COR-L47 (cell line): Measurements from ENCODE around the gene SBNO2.
A peak's percentile ranks its signal among the peaks of the same experiment; 100 is the strongest.
"Not testable (repeated sequence)": the region's sequence is repeated elsewhere in the genome, so short reads cannot be mapped to it uniquely, and the experiment has no call there.

Source experiments
- DNase-seq: peaks from one replicate; lab custom pipeline; 2025; lab: John Stamatoyannopoulos, UW

Gene SBNO2

GRCh38 chr19:1119475-1120217, 54.4 kb downstream of the SBNO2 start:
- DNase-seq = no peak

DNA sequence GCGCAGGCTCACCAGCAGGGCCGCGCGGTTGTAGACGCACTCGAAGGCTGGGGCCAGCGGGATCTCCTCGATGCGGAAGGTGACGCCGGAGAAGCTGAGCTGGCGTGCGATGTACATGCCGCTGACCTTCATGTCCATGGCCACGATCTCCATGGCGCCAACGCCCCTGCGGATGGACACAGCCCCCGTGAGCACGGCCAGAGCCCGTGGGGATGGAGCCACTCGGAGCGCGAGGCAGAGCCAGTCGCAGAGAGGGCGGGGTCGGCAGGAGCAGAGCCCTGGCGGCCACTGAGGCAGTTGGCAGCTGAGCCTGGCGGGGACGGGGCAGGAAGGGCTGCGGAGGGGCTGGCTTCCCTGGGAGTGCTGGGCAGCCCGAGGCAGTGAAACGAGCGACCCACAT, 55.1 kb downstream of the SBNO2 start:
- DNase-seq = no peak

GRCh38 chr19:1117654-1118053, 56.4 kb downstream of the SBNO2 start:
- no peak for DNase-seq

GRCh38 chr19:1116726-1117581, 57.1 kb downstream of the SBNO2 start:
- DNase-seq = no peak

DNA sequence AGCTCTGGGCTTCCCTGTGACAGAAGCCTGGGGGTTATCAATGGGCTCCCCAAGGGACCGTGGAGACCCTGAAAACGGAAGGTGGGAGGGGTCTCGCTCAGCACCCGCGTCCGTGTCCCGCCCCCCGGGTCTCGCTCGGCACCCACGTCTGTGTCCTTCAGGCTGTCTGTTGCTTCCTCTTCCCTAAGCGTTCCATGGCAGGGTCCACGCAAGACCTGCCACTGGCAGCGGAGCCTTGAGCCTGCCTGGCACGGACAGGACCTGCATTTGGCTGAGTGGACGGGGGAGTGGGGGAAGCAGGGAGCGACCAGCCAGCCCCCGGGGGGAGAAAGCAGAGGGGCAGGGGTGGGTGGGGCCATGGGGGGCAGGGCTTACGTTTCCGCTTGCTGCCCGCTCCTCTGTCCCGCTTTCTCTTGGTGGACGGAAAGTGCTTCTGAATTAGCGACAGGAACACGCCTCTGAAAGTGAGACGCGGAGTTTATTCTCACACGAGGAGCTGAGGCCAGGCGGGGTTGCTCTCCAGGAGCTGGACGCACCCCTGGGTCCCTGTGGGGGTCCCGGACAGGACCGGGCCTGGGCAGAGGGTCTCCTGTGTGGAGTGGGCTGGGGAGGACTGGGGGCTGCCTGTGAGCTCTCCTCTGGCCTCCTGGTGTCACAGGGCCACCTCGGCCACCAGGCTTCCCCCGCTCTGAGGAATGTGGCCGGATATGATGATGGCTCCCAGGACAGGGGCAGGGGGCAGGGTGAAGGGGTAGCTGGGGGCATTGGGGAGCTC, 58.2 kb downstream of the SBNO2 start:
- DNase-seq = no peak

GRCh38 chr19:1114728-1115127, 59.3 kb downstream of the SBNO2 start:
- DNase-seq = not testable (repeated sequence)

- no peak for DNase-seq
Observed at GRCh38 chr19:1113986-1114483, 60.0 kb downstream of the SBNO2 start.

DNA sequence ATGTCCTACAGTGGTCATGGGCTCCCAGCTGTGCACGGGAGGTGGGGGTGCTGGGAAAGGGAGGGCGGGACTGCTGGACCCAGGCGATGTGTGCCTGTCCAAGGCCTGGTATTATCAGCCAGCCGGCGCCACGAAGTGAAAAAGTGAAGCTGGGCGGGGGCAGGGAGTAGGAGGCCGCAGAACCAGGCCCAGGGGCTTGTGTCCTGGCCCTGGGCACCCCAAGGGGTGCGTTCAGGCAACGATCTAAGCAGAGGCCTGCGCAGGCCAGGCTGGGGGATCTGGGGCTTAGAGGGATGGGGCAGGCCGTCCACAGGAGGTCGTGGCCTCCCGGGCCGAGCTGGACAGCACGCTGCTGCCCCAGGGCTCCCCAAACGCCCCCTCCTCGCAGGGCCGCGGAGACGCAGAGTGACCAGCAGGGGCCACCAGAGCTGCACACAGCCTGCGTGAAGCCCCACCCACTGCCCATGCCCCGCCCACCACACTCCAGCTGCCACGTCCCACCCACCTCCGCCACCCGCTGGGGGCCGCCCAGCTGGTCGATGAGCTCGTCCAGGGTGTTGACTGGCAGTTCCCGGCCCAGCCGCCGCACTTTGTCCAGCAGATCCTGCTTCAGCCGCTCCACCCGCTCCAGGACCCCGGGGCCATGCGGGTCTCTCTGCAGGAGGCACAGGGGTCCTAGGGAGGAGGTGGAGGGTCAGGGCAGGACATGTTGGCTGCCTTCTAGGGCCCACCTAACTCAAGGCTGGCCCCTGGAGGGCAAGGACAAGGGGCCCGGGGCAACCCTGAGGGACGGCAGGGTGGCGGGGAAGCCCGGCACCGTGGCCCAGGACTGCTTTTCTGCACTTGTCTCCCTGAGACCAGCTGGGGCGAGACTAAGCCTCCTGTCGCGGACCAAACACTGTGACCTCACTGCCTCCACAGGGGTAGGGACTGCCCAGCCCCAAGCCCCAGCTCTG, 60.8 kb downstream of the SBNO2 start:
- peak; percentile 53 for DNase-seq

- DNase-seq = no peak
Observed at GRCh38 chr19:1112268-1113029, 61.6 kb downstream of the SBNO2 start.

- DNase-seq = no peak
Observed at GRCh38 chr19:1111641-1112267, 62.3 kb downstream of the SBNO2 start.

DNA sequence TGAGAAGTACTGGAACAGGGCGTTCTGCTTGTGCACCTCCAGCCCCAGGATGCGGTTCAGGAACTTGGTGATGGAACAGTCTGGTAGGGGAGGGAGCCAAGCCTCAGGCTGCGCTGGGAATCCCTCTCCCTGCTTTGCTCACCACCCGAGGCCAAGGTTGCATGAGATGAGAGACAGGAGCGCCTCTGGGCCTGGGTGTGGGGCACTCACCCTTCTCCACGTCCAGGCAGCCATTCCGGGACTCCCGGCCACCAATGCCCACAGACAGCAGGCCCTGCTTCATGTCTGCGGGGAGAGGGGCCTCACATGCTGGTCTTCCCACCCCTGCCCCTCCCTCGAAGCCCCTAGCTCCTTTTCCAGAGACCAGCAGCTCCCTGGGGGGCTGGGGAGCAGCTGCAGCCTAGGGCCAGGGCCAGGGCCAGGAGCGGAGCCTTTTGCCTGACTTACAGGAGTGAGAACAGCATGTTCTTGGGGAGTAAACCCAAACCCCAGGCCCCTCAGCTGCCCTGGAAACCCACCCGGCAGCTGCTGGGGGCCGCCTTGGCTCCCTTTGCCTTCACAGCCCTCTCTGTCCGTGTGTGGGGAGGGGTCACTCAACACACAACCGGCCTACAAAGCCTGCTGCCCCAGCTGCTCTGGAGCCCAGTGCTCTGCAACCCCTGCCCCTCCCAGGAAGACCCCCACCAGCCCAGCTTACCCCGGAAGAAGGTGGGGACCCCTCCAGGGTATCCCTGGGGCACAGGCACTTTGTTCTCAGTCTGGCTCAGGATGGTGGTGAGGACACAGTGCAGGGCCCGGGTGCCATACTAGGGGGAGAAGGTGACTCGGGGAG, 63.0 kb downstream of the SBNO2 start:
- no peak for DNase-seq

GRCh38 chr19:1109697-1110671, 64.1 kb downstream of the SBNO2 start:
- DNase-seq = no peak

- DNase-seq = no peak
Observed at GRCh38 chr19:1109032-1109551, 65.0 kb downstream of the SBNO2 start.

GRCh38 chr19:1108291-1109031, 65.6 kb downstream of the SBNO2 start:
- DNase-seq = no peak

DNA sequence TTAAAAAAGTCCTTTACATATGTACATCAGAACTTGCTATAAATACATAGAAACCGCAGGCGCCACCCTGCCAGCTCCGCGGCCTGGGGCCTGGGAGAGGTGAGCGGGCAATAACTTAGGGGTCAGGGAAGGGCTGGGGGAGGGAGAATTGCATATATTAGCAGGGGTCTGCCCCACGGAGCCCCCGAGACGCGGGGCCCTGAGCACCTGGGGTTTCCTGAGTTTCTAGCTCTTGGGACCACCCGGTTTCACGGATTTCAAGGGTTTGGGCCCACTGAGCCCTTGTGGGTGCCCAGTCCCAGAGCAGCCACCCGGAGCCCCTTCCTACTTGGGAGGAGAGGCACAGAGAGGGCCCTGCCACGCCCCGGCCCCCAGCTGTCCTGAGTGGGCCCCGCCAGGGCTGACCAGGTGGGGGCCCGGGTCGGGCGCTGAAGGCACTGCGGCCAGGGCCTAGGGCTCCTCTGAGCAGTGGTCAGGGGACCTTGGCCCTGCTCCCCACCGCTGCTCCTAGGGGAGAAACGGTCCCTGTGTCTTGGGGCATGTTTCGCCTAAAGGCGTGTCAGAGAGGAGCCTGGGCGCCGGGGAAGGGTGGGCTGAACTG, 66.3 kb downstream of the SBNO2 start:
- DNase-seq = no peak
